MCF 10A (cell line): ENCODE measurements around the gene TNC. TPM values are rescaled to one million over a fixed set of nuclear protein-coding genes. Genes with fewer than 3 reads are reported as not detected.

ENCODE experiments used
- BruUV-seq: library from RNA; stranded (reverse); fragments of 400-500 nt; replicated peaks from 2 replicates; lab custom pipeline; 2021; lab: Mats Ljungman, UMichigan
- CTCF ChIA-PET: fragments of 300-600 bp; sonication (Branson Sonifier 250); formaldehyde crosslinking; extraction: SDS; loops from one replicate; lab custom pipeline; 2021; ENCODE audit warnings: antibody characterized with exemption, inconsistent platforms; lab: Yijun Ruan, JAX
- POLR2A ChIA-PET: fragments of 300-600, 350-650 bp; sonication (Branson Sonifier 250); formaldehyde crosslinking; extraction: SDS; loops from one replicate; lab custom pipeline; 2020; ENCODE audit warnings: antibody characterized with exemption, inconsistent platforms; lab: Yijun Ruan, JAX
- DNase-seq: peaks from one replicate; pipeline ENCODE4 v3.0.0-alpha.2; 2018; ENCODE audit not compliant: unreplicated experiment
- H3K27ac Mint-ChIP-seq: one replicate; pipeline ENCODE4 v1.8.0; 2022; ENCODE audit warnings: mild to moderate bottlenecking, low read depth, mixed read lengths; ENCODE audit not compliant: unreplicated experiment
- H3K27me3 Mint-ChIP-seq: one replicate; pipeline ENCODE4 v1.8.0; 2022; ENCODE audit warnings: mixed read lengths; ENCODE audit not compliant: insufficient read depth, unreplicated experiment
- H3K36me3 Mint-ChIP-seq: one replicate; pipeline ENCODE4 v1.8.0; 2022; ENCODE audit warnings: mild to moderate bottlenecking, moderate library complexity, mixed read lengths; ENCODE audit not compliant: insufficient read depth, unreplicated experiment
- H3K4me1 Mint-ChIP-seq: one replicate; pipeline ENCODE4 v1.8.0; 2022; ENCODE audit warnings: mixed read lengths; ENCODE audit not compliant: insufficient read depth, unreplicated experiment
- H3K4me3 Mint-ChIP-seq: one replicate; pipeline ENCODE4 v1.8.0; 2022; ENCODE audit warnings: mild to moderate bottlenecking, moderate library complexity, mixed read lengths; ENCODE audit not compliant: unreplicated experiment
- H3K9me3 Mint-ChIP-seq: one replicate; pipeline ENCODE4 v1.8.0; 2022; ENCODE audit warnings: mixed read lengths; ENCODE audit not compliant: unreplicated experiment
- CTCF ChIP-seq: fragments of 200-600 bp; IDR thresholded peaks from one replicate; pipeline ENCODE4 v1.8.0; 2022; ENCODE audit warnings: antibody characterized with exemption, mild to moderate bottlenecking; ENCODE audit not compliant: unreplicated experiment
- intact Hi-C: fragments of 100-400 bp; cut with micrococcal nuclease; formaldehyde crosslinking; loops from 2 replicates; pipeline ENCODE4 v1.14.1; 2022
- total RNA-seq: library from RNA; stranded (reverse); gene quantifications from 2 replicates; pipeline ENCODE4 v1.2.3, GENCODE V29; 2022

Gene TNC
- total RNA-seq, 1 experiment from 2014 or later = 49.8 TPM

DNA sequence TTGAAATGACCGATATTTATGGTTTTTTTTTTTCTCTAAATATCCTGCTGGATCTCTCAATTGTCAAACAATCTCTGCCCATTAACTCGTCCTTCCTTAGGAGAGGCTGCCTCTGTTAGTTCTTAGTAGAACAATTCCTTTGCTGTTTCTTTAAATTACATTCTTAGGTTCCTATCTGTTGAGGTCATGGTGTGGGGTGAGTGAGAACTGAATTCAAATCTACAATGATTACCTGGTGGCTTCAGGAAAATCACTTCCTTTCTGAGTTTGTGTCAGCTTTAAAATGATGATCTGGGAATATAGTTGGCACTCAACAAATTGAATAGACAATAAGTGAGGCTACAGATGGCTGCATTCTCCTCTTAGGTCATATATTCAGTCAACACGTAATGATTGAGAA, 105.5 kb downstream of the TNC start:
- ChIA-PET POLR2A (no interaction called here), CTCF (interaction anchor here (0.6 to 10.8 kb wide), 18 partner anchors 9 to 904 kb away, joined by 3 to 200 read pairs (median 4); partner anchors contain the start of gene TEX48)
- BruUV-seq = no TSS peak
- Mint-ChIP-seq H3K9me3 (no peaks in the 10 kb centered on the region), H3K4me3 (no peak overlapping the region), H3K4me1 (peaks cover 17% of the 10 kb centered on the region), H3K27me3 (peaks cover 14% of the 10 kb centered on the region), H3K27ac (no peak overlapping the region), H3K36me3 (no peaks in the 10 kb centered on the region)
- intact Hi-C loops = loop anchor here (10.0 kb wide), 2 partner anchors 528 to 578 kb away; no protein-coding TSS in a partner anchor
- no peak for DNase-seq
- TF ChIP-seq CTCF = no peak

GRCh38 chr9:115010874-115011273, 107.1 kb downstream of the TNC start:
- POLR2A ChIA-PET = interaction anchor here (0.5 kb wide), 1 partner anchor 10 kb away, joined by 5 read pairs; no protein-coding TSS in a partner anchor
- Mint-ChIP-seq H3K4me3 (no peak overlapping the region), H3K9me3 (no peaks in the 10 kb centered on the region), H3K27ac (no peak overlapping the region), H3K27me3 (peaks cover 14% of the 10 kb centered on the region), H3K4me1 (peaks cover 10% of the 10 kb centered on the region), H3K36me3 (no peaks in the 10 kb centered on the region)
- TF ChIP-seq CTCF = no peak
- BruUV-seq = no TSS peak
- CTCF ChIA-PET = interaction anchor here (0.8 to 10.8 kb wide), 12 partner anchors 16 to 576 kb away, joined by 3 to 200 read pairs (median 5); partner anchors contain the start of gene TEX48
- intact Hi-C loops = loop anchor here (10.0 kb wide), 2 partner anchors 526 to 576 kb away; no protein-coding TSS in a partner anchor
- DNase-seq = no peak

DNA sequence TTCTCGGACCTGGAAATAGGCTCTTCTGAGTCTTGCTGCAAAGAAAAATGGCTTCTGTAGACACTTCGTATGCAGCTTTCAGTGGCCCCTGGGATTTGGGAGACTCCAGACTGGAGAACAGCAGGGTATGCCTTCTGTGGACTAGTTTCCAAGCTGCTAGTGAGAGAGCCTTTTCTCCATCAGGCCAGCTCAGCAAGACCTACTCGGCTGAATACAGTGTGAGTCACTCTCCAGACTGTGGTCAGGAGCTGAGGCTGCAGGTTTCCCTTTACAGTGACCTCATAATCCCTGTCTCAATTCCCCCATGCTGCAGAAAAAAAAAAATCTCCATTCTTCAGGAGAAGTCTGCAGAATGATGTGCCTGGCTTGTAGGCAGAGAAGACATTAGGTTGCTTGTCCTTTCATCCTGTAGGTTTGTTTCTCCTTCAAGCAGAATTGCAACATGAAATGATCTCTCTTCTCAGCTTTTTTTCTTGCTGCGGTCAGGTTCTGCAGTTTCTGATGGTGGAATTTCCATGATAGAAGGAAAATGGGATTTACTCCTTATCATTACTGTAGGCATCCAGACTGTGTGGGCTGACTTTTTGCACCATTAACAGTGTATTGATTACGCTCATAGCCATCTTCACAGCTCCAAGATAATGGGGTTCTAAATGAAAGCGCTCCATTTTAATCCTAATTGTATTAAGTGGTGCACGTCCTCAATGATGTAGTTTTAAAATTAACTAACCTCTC, 109.3 kb downstream of the TNC start:
- peak; percentile 80 for DNase-seq
- ChIA-PET POLR2A (interaction anchor here (0.8 to 0.9 kb wide), 2 partner anchors 98 to 100 kb away, joined by 3 to 5 read pairs; no protein-coding TSS in a partner anchor), CTCF (interaction anchor here (0.6 to 10.8 kb wide), 8 partner anchors 98 to 599 kb away, joined by 3 to 200 read pairs (median 4); partner anchors contain the start of gene TEX48)
- peaks cover 14% of the 10 kb centered on the region for H3K27me3 Mint-ChIP-seq
- H3K4me3 Mint-ChIP-seq = no peak overlapping the region
- no peaks in the 10 kb centered on the region for H3K9me3 Mint-ChIP-seq
- intact Hi-C loops = no loop called here
- peaks cover 2% of the 10 kb centered on the region for H3K4me1 Mint-ChIP-seq
- no peaks in the 10 kb centered on the region for H3K36me3 Mint-ChIP-seq
- no peak for TF ChIP-seq CTCF
- BruUV-seq = no TSS peak
- no peak overlapping the region for H3K27ac Mint-ChIP-seq

GRCh38 chr9:115006660-115007059, 111.3 kb downstream of the TNC start:
- no peak for TF ChIP-seq CTCF
- H3K9me3 Mint-ChIP-seq = no peaks in the 10 kb centered on the region
- no TSS peak for BruUV-seq
- DNase-seq = peak; percentile 96
- ChIA-PET CTCF (interaction anchor here (1.0 to 3.1 kb wide), 9 partner anchors 9 to 601 kb away, joined by 3 to 27 read pairs (median 4); partner anchors contain the start of gene TEX48), POLR2A (interaction anchor here (0.6 to 1.4 kb wide), 4 partner anchors 28 to 345 kb away, joined by 3 read pairs; no protein-coding TSS in a partner anchor)
- H3K27ac Mint-ChIP-seq = no peak overlapping the region
- H3K27me3 Mint-ChIP-seq = no peaks in the 10 kb centered on the region
- no peaks in the 10 kb centered on the region for H3K4me1 Mint-ChIP-seq
- intact Hi-C loops = loop anchor here (1.0 kb wide), 1 partner anchor 52 kb away; no protein-coding TSS in a partner anchor
- H3K36me3 Mint-ChIP-seq = no peaks in the 10 kb centered on the region
- no peak overlapping the region for H3K4me3 Mint-ChIP-seq
